ENCODE data around the gene OSBPL9. TPM values are rescaled to one million over a fixed set of nuclear protein-coding genes. Genes with fewer than 3 reads are reported as not detected.
"Not testable (repeated sequence)": the region's sequence is repeated elsewhere in the genome, so short reads cannot be mapped to it uniquely, and the experiment has no call there.

Gene OSBPL9
- total RNA-seq, 1 experiment from 2014 or later = 169 TPM

DNA sequence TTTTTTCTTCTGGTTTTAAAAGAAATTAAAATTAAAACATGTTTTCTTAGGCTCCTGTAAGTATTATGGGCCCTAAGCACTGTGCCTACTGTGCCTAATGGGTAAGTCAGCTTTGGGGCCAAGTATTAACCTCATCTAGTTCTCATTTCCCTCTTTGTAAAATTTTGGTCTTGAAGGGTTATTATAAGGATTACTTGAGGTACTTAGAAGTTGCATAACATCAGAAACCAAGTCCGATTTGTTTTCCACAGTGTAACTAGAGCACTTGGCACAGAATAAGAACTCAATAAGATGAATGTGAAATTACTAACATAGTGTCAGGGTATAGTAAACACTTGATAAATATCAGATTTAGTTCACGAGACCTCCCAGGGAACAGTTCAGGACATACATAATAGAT is 16.4 kb upstream of the OSBPL9 start:
- in situ Hi-C loops (cut with HindIII; ENCODE audit: low pct_unique_long_range_greater_than_20kb, low sequenced_read_pairs) = no loop called here
- no peak for DNase-seq (ENCODE audit: low read depth, low spot score)

DNA sequence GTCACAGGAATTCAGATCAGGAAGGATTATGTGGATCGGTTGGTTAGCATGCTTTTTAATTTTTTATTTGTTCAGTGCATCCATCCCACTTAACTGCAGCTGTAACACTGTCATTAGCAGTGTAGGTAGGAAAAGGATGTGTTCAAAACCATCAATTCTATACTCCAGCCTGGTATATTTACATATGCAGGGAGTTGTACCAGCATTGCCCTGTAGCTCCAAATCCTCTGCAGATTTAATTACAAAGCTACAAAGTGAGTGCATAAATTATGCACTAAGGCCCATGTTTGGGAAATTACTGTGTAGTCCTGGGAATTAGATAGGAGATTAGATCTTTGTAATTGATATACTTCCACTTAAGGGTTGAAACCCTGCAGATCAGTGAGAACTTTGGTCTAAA is 15.9 kb upstream of the OSBPL9 start:
- in situ Hi-C loops (cut with HindIII; ENCODE audit: low pct_unique_long_range_greater_than_20kb, low sequenced_read_pairs) = no loop called here
- no peak for DNase-seq (ENCODE audit: low read depth, low spot score)

DNA sequence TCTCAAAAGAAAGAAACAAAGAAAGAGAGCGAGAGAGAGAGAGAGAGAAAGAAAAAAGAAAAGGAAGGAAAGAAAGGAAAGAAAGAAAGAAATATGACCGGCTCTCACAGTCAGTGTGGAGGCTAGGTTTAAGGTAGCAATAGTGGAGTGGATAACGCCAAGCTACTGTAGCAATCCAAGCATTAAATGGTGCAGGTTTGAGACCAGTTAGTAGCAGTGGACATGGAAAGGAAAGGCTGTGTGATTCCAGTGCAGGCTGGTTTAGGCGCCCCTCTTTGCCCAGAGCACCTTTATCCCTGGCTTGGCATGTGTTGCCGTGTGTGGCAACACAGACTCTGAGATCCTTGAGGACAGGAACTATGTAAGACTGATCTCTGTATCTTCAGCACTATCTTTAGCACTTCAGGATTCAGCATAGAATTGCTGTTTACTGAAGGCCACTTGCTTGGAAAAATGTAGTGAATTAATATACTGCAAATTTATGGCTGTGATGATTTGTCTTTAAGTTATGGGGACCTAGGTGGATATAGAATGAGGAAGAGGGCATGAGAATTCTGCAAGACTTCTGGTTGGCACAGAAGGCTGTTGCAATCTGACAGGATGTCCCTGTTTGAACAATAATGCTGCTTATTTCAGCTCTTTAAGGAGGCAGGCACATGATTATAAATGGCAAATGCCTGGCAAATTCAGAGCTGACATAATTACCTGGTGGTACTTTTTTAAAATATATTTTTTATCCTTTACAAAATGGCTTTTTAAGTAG is 10.8 kb upstream of the OSBPL9 start:
- DNase-seq (ENCODE audit: low read depth, low spot score) = peak; percentile 45
- in situ Hi-C loops (cut with HindIII; ENCODE audit: low pct_unique_long_range_greater_than_20kb, low sequenced_read_pairs) = no loop called here

DNA sequence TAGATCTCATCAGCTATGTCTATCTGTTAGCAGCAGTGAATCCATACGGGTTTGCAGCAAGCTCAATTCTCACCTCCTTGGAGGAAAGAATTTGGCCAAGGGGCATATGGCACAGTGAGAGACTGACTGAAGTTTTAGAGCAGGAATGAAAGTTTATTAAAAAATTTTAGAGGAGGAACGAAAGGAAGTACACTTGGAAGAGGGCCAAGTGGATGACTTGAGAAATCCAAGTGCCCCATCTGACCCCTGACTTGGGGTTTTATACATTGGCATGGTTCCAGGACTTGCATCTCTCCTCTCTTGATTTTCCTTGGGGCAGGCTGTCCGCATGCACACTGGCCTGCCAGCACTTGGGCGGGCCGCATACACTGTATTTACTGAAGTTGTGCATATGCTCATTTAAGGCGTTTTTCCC is 9.2 kb upstream of the OSBPL9 start:
- no peak for DNase-seq (ENCODE audit: low read depth, low spot score)
- in situ Hi-C loops (cut with HindIII; ENCODE audit: low pct_unique_long_range_greater_than_20kb, low sequenced_read_pairs) = no loop called here

DNA sequence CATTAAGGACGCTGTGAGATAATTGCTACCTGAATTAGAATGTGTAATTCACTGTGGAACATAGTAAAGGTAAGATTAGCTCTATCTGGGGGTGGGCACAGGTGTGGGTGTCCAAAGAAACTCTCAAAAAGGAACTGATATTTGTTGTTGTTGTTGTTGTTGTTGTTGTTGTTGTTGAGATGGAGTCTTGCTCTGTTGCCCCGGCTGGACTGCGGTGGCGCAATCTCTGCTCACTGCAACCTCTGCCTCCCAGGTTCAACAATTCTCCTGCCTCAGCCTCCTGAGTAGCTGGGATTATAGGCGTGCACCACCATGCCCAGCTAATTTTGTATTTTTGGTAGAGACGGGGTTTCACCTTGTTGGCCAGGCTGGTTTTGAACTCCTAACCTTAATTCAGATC is 6.8 kb upstream of the OSBPL9 start:
- DNase-seq (ENCODE audit: low read depth, low spot score); in situ Hi-C loops (cut with HindIII; ENCODE audit: low pct_unique_long_range_greater_than_20kb, low sequenced_read_pairs): not testable (repeated sequence)

DNA sequence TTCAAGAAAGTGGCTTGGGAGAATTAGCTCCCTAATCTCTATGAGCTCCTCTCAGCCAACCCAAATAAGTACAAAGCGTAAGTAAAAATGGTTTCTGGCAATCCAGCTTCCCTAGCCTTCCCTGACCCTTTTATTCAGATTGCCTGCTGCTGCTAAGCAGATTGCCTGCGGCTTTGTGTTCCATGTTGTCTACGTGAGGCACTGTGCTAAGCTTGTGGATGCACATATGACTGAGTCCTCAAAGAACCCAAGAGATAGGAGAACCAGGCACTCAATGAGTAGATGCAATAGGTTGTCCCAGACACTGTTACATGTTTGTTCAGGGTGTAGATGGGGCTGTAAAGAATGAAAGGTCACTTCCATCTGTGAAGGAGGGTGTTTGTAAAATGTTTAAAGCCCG is 6.3 kb upstream of the OSBPL9 start:
- no peak for DNase-seq (ENCODE audit: low read depth, low spot score)
- in situ Hi-C loops (cut with HindIII; ENCODE audit: low pct_unique_long_range_greater_than_20kb, low sequenced_read_pairs) = no loop called here

DNA sequence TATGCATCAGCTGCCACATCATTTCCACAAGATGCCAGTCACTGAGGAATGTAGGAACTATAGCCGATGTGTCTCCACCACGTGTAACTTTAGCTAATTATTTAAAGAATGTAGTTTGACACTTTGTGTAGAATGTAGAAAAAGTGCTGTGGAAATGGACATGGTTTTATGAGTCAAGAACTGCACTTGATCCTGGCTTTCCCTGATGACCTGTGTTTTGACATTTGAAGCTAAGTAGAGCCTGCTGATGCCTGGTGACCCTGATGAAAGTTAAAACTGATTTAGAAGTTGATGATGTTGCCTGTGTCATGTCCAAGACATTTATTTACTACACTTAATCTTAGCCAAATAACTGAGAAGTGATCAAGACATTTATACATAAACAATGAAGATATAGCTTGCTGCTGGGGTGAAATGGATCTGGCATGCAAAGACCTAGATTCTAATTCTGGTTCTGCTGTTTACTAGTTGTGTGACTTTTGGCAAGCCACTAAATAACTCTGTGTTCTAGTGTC is 4.4 kb upstream of the OSBPL9 start:
- DNase-seq (ENCODE audit: low read depth, low spot score) = no peak
- in situ Hi-C loops (cut with HindIII; ENCODE audit: low pct_unique_long_range_greater_than_20kb, low sequenced_read_pairs) = no loop called here

DNA sequence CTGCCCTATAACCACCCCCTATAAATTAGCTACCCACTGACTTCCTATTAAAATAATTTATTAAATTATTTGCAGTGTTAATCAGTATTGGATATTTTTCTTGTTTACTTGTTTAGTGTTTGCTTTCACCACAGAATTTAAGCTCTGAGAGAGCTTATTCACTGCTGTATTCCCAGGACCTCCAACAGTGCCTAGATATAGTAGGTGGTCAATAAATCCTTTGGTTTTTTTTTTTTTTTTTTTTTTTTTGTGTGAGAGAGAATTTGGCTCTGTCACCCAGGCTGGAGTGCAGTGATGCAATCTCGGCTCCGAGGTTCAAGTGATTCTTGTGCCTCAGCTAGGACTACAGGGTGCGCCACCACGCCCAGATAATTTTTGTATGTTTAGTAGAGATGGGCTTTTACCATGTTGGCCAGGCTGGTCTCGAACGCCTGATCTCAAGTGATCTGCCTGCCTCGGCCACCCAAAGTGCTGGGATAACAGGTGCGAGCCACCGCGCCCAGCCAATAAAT is 1.1 kb upstream of the OSBPL9 start:
- in situ Hi-C loops (cut with HindIII; ENCODE audit: low pct_unique_long_range_greater_than_20kb, low sequenced_read_pairs) = no loop called here
- no peak for DNase-seq (ENCODE audit: low read depth, low spot score)

DNA sequence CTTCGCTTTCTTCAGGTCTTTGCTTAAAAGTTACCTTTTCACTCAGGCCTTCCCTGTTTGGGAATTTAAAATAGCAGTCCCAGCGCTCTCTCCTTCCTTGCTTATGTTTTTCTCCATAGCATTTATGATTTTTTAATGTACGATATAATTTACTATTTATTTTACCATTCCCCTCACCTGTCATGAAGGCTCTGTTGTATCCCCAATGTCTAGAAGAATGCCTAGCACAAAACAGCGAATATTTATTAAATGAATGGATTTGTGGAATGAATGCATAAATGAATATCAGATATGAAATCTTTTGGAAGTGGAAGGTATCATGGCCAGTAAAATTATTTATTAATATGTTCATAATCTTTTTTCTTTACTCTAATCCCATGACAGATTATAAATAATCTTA is 402 bp upstream of the OSBPL9 start:
- no peak for DNase-seq (ENCODE audit: low read depth, low spot score)

DNA sequence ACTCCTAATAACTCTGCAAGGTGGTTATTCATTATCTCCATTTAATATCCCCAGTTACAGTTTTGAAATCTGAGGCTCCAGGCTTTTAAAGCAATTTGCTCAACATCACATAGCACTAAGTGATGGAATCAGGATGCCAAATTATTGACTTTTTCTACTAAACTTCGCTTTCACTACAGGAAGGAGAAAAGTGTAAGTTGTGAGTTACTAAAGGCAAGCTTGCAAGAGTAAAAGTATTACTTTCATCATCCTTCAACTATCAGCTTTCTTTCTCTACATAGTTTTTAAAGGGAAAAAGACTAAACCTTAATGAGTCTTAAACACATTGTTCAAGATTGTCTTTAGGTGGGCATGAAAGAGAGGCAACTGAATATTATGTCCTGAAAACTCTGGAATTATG is 1.8 kb downstream of the OSBPL9 start:
- no peak for DNase-seq (ENCODE audit: low read depth, low spot score)
- in situ Hi-C loops (cut with HindIII; ENCODE audit: low pct_unique_long_range_greater_than_20kb, low sequenced_read_pairs) = no loop called here

More for the DNA sequence above, 402 bp upstream of the OSBPL9 start:
- in situ Hi-C loops (cut with HindIII; ENCODE audit: low pct_unique_long_range_greater_than_20kb, low sequenced_read_pairs) = no loop called here

DNA sequence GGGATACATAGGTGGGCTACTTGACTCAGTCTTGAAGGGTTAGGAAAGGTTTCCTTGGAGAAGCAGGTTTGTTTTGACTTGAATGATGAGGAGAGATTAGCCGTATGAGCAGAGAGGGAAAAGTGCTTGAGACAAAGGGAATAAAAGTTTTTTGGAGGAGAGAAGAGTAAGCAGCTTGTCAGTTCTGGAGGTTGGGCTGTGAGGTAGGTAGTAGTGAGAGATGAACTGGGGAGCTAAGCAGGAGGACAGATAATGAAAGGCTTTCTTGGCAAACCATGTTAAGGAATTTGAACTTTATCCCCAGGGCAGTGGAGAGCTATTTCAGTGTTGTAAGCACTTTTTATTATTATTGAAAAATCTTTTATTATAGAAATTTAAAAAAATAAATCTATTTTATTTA is 3.6 kb downstream of the OSBPL9 start:
- in situ Hi-C loops (cut with HindIII; ENCODE audit: low pct_unique_long_range_greater_than_20kb, low sequenced_read_pairs) = no loop called here
- DNase-seq (ENCODE audit: low read depth, low spot score) = no peak

DNA sequence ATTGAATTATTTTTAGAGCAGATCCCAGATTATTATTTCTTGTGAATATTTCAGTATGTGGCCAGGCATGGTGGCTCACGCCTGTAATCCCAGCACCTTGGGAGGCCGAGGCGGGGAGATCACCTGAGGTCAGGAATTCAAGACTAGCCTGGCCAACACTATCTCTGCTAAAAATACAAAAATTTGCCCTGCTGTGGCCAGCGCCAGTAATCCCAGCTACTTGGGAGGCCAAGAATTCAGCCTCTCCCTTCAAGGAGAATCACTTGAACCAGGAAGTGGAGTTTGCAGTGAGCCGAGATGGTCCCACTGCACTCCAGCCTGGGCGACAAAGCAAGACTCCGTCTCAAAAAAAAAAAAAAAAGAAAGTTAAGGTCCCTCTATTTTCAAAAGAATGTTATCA is 4.3 kb downstream of the OSBPL9 start:
- in situ Hi-C loops (cut with HindIII; ENCODE audit: low pct_unique_long_range_greater_than_20kb, low sequenced_read_pairs) = no loop called here
- DNase-seq (ENCODE audit: low read depth, low spot score) = no peak

DNA sequence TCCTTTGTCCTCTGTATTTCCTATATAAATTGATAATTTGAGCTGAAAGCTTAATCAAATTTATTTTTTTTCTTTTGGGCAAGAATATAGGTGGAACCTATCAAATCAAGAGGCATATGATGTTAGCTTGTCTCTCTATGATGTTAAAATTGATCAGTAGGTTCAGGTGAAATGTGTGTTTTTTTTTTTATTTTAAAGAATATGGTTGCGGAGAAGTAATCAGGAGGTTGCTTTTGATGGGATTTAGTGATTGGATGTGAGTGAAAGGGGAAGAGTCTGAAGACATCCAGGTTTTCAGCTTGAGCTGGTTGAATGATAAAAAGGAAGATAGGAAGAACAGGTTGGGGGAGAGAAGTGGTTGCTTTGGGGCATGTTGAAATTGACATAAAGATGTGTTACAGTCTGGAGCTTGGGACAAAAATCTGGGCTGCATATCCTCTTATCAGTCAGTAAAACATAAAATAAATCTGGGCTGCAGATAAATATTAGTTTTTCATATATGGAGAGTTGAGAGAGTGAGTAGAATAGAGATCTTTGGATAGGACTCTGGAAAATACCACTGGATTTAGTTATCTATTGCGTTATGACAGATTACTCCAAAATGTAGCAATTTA is 5.1 kb downstream of the OSBPL9 start:
- DNase-seq (ENCODE audit: low read depth, low spot score) = no peak
- in situ Hi-C loops (cut with HindIII; ENCODE audit: low pct_unique_long_range_greater_than_20kb, low sequenced_read_pairs) = no loop called here

DNA sequence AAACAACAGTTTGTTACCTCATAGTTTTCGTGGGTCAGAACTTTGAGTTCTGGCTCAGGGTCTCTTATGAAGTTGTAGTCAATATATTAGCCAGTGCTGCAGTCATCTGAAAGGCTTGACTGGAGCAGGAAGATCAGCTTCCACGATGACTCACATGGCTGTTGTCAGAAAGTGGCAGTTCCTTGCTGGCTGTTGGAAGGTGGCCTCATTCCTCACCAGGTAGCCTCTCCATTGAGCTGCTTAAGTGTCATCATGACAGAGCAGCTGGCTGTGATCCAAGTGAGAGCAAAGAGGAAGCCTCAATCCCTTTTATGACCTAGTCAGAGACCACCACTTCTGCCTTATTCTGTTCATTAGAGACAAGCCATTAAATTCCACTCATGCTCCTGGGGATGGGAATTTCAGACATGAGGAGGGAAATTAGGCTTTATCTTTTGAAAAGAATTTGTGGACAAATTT is 5.6 kb downstream of the OSBPL9 start:
- in situ Hi-C loops (cut with HindIII; ENCODE audit: low pct_unique_long_range_greater_than_20kb, low sequenced_read_pairs) = no loop called here
- DNase-seq (ENCODE audit: low read depth, low spot score) = no peak

DNA sequence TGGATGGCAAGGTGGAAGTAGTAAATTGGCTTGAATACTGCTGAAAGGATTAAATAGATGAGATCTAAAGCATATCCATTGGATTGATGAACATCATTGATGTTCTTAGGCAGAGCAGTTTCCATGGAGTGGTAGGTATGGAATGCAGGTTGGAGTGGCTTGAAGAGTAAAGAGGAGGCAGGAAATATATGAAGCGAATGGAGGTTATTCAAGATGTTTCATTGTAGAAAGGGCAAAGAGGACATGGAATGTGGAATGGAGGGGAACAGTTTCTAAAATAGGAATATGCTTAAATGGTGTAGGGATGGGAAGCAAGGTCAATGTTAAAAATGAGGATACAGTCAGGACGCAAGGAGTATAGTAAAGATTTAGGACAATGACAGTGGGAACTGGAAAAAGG is 6.1 kb downstream of the OSBPL9 start:
- in situ Hi-C loops (cut with HindIII; ENCODE audit: low pct_unique_long_range_greater_than_20kb, low sequenced_read_pairs) = no loop called here
- no peak for DNase-seq (ENCODE audit: low read depth, low spot score)

DNA sequence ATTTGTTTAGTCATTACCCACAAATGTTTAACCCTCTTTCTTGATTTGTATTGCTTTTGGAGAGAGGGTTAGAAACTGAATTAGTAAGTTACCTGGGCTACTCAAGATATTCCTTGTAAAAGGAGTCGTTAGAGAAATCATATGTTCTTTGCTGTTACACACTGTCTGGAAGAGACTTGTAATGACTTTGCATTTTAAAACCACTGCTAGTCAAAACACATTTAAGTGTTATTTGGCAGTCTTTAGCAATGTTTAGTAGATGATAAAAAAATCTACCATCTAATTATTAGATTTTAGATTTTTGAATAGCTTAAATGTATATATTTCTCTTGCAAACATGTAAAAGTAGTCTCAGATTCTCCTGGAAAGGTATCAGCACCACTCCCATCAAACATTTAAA is 6.6 kb downstream of the OSBPL9 start:
- no peak for DNase-seq (ENCODE audit: low read depth, low spot score)
- in situ Hi-C loops (cut with HindIII; ENCODE audit: low pct_unique_long_range_greater_than_20kb, low sequenced_read_pairs) = no loop called here

DNA sequence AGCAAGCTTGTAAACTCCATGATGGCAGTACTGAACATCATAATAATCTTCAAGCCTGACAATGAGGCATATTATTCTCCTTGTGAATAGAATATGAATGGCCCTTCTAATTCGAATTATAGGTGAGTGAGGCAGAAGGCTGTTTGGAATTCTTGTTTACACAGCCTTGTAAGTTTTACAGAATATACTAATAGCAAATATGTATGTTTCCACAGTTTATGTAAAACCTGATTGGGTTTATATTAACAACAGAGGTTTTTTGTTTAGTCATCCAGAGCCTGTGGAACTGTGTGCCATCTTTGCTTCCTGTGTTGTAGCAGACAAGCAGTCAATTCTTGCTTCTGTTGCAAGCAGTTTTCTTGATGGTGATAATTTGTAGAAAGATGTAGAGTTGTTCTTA is 8.0 kb downstream of the OSBPL9 start:
- peak; percentile 56 for DNase-seq (ENCODE audit: low read depth, low spot score)
- in situ Hi-C loops (cut with HindIII; ENCODE audit: low pct_unique_long_range_greater_than_20kb, low sequenced_read_pairs) = no loop called here

DNA sequence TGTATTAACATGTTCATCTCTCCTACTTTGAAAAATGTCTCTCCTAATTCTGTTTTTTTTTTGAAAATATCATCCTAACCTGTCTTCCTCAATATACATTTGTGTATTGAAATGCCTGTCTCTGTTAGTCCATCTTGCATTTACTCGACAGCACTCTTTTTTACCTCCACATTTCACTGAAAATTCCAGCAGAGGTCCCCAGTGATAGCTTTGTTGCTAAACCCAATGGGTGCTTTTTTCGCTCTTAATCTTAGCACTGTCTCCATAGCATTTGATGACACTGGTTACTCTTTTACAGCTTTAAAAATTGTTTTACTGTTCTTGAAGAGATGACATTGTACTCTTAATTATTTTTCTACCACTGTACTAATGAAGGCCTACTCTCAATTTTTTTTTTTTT is 10.8 kb downstream of the OSBPL9 start:
- in situ Hi-C loops (cut with HindIII; ENCODE audit: low pct_unique_long_range_greater_than_20kb, low sequenced_read_pairs) = no loop called here

More for the DNA sequence above, 10.8 kb downstream of the OSBPL9 start:
- DNase-seq (ENCODE audit: low read depth, low spot score) = peak; percentile 72
